M059J (cell line): Measurements from ENCODE around the gene SLC35F1. TPM values are rescaled to one million over a fixed set of nuclear protein-coding genes. Genes with fewer than 3 reads are reported as not detected.
A peak's percentile ranks its signal among the peaks of the same experiment; 100 is the strongest.

ENCODE experiments used
- DNase-seq: peaks from one replicate; pipeline ENCODE4 v3.0.0-alpha.2; 2012; ENCODE audit warnings: low read depth
- total RNA-seq: library from RNA; depleted of rRNA; stranded (reverse); fragments of >200 nt; shearing (Covaris generic); gene quantifications from 2 replicates; pipeline ENCODE4 v1.2.3, GENCODE V29; 2014

The SLC35F1 gene
- total RNA-seq, 1 experiment from 2014 or later, result 0.02 TPM

DNA sequence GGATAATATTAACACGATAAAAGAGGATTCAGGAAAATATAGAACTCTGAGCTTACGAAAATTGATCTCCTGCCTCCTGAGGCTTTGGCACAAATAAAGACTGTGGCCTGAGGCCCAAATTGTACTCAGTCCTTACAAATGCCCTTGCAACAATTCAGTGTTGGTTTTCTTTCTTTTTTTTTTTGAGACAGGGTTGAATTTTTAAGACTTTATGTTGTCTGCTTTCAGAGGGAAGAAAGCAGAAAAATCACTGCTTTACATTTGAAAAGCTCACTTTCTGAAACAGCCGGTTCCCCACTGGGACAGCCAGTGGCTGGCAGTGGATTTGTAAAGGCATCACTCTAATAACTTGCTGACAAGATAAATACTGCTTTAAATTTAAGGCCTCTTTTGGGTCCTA is 290.5 kb downstream of the SLC35F1 start:
- DNase-seq, result no peak

DNA sequence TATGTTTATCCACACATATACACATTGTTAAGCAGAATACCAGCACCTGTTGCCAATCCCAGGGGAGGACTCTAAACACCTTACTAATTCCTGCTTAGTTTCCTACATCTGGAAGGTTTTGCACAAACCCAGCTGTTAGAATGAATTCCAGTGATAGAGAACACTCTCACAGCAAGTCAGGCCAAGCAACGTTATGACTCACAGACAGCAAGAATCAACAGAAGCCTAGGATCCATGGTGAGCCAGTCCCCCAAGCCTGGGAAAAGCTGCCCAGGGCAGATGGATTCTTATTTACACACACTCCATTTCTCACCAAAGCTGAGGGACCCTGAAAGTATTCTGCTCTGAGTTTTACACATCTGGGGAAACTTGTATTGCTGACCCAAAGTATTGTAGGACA is 291.7 kb downstream of the SLC35F1 start:
- DNase-seq, result no peak

DNA sequence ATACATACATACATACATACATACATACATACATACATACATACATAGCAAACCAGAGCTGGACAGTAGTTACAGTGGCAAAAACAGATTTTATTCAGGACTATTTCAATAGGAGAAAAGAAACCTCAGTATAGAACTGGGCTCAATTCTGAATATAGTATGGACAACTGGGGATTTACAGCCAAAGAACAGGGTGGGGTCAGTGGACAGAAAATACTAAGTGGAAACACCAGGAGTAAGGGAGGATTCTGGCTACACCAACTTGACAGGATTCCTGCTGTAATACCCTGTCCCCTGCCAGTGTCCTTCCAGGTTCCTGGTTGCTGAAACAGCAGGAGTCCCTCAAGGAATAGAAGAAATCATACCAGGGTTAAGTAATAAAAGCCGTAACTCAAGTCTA is 293.1 kb downstream of the SLC35F1 start:
- no peak for DNase-seq

DNA sequence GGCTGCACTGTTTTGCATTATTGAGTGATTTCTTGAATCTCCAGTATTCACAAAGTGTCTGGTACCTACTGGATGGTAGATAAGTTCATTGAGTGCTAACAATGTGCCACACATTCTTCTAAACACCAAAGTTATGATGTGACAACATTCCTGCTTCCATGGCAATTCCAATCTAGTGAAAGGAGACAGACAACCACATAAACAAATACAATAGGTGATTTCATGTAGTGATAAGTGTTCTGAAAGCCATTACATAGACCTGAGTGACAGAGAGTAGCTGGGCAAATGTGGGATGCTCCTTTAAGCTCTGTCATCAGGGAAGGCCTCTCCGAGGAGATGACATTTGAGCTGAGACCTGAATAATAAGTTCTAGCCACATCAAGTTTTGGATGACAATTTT is 295.5 kb downstream of the SLC35F1 start:
- DNase-seq, result no peak

DNA sequence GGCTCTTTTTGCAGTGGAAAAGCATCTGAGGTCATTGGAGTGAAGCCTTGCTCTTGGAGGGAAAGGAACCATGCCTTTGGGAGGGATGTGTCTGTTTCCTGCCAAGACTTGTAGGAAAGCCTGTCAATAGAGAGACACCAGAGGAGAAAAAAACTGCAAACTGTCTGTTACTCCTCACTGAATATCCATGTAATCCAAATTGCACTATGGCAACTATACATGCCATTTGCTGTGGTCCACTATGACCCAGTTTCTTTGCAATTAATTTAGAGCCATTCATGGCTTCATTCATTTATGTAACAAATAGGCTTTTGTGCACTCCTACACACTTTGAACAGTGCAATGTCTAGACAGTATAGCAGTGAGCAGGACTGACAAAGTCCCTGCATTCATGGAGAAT is 296.5 kb downstream of the SLC35F1 start:
- DNase-seq, result no peak

DNA sequence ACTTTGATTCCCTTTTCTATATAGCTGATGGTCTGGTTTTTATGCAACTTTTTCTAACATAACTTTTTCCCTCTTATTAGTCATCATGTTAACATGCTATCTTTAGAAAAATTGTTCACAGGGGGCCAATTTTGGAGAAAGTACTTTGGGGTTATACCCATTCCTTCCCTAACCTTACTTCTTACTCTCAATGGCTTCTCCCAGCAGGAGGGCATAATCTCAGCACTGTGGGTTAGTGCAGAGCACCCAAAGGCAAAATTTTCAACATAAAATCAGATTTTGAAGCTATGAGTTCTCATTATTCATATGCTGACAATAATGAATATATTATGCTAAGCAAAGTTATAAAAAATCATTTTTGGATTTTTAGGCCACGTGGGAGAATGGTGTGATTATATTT is 299.2 kb downstream of the SLC35F1 start:
- DNase-seq, result no peak

DNA sequence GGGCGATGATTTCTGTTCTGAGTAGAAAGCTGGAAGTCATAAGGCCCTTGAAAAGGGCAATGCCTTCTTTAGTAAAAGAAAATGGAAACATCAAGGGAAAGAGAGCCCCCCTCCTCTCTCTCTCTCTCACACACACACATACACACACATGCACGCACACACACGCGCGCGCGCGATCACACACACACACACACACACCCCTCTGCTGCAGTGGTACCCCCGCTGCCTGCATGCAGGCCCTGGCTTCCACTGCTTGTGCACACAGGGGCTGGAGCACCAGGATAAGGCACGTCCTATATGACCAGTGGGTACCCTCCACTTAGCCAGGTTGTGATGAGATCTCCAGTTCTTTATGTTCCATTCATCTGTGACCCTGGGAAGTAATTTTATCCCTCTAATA is 300.9 kb downstream of the SLC35F1 start:
- DNase-seq, result no peak

DNA sequence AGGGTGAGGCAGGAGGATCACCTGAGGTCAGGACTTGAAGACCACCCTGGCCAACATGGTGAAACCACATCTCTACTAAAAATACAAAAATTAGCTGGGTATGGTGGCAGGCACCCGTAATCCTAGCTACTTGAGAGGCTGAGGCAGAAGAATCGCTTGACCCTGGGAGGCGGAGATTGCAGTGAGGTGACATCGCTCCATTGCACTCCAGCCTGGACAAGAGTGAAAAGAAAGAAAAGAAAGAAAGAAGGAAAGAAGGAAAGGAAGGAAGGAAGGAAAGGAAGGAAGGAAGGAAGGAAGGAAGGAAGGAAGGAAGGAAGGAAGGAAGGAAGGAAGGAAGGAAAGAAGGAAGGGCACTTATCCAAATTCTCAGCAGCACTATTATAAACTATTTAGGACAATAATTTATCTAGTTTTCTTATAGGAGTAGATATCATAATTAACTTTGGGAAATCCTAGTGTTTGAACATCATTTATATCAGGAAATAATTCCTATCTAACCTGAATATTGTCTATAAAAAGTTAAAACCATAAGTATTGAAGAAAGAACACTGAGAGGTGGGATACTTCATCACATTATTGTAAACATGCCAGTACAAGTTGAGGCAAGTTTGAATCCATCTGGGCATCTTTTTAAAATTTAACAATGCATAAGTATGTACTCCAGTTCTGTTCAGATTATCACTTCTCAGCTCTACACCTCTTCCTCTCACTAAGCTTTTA is 305.5 kb downstream of the SLC35F1 start:
- DNase-seq, result no peak

DNA sequence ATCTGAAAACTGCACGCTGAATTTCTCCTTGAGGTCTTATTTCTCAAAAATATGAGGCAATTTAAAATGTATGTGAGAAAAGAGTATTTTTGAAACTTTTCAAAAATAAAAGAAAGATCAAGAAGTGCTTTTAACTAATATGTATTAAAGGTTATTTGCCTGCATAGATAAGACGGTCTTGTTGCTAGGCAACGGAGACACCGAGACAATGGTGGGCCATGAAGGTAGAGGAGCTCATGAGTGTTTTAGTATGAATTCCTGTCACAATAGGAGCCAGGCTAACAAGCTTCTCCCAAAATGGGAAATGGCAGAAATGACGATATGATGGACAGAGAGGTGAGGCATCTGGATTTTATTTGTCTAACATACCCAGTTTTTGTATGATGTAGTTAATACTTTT is 308.2 kb downstream of the SLC35F1 start:
- DNase-seq, result no peak

DNA sequence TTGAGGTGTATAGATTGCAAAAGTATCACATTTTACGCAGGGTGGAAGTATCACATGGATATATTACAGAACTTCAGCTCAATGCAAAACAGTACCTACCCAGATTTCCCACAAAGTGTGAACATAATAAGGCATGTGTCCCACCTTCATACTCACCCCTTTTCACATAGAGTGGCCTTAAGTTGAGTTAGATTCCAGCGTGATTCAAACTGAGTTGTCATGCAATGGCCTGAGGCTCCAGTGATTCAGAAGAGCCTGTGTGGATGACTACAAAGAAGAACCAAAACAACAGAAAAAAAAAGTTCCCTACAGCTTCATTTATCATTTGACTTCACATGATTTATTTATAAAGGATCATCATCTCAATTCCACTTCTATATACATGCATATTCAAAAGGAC is 309.7 kb downstream of the SLC35F1 start:
- peak; percentile 43 for DNase-seq

DNA sequence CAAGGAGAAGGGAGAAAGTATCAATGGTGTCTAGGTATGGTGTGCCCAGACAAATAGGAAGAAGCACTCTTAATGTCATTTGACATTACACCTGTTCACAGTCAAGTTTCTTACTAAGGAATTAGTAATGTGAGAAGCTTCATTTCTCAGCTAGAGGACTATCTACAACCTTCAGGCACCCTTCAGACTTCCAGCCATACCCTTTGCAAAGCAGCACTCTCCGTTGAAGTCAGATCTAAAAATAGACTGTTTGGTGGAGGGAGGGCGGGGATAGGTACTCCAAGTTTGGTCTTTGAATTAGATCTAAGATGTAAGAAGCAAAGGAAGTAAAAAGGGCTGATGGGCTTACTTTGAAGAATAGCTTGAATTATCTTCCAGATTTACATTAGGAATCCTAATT is 311.1 kb downstream of the SLC35F1 start:
- no peak for DNase-seq

DNA sequence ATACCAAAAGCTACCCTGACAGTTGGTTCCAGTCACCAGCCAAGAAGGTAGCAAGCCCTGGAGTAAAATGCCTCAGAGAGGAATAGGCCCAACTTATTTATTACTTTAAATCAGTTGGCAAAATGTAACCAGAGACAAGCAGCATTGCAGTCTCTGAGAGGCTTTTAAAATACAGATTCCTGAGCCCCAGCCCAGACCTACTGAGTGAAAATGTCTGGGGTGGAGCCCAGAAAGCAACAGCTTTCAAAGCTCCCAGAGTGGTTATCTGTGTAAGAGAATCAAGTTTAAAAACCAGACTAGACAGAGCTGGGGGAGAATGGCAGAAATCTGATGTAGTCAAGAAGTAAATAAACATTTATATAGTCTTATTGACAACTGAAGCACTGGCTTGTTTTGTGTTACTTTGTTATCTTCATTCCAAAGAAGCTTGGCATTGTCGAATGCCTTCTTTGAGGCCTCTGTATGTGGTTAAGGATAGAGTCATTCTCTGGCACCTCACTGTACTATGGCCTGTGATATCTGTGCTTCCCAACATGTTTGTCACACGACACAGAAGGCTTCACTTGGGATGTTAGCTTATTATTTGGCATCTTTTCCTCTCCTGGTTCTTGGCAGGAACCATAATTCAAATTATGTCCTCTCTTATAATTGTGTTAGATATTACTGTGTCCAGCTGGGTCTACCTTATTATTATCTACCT is 313.5 kb downstream of the SLC35F1 start:
- DNase-seq, result no peak

DNA sequence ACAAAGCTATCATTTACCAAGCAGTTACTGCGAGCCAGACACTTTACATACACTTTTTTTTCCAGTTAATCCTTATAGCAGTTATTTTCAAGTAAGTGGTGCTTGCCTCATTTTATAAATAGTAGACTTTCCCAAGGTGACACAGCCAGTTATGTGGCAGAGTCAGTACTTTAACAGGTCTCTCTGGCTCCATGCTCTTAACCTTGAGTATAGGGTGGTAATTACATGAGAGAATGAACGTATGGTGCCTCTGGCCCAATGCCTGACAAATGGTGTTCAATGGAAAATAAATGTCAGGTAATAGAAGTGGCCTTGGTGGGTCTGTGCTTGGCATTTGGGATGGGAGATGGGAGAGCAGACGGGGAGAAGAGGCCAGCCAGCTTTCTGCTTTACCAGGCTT is 316.3 kb downstream of the SLC35F1 start:
- no peak for DNase-seq

DNA sequence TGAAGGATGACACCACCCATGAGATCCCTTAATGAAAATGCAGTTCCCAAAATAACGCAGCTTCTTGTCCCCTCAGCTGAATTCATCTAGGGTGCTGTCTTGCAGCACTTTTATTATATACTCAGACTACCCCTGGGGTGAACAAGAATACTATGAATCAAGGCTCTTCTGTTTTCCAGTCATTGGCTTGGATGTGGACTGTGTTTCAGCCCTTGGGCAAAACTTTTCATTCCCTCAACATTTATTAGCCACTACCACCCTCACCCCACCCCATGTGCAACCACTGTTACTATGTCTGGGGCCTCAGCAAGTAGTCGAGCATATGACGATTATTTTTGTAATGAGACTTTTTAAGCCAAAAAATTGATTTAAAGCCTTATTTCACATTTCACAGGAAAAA is 321.8 kb downstream of the SLC35F1 start:
- no peak for DNase-seq

DNA sequence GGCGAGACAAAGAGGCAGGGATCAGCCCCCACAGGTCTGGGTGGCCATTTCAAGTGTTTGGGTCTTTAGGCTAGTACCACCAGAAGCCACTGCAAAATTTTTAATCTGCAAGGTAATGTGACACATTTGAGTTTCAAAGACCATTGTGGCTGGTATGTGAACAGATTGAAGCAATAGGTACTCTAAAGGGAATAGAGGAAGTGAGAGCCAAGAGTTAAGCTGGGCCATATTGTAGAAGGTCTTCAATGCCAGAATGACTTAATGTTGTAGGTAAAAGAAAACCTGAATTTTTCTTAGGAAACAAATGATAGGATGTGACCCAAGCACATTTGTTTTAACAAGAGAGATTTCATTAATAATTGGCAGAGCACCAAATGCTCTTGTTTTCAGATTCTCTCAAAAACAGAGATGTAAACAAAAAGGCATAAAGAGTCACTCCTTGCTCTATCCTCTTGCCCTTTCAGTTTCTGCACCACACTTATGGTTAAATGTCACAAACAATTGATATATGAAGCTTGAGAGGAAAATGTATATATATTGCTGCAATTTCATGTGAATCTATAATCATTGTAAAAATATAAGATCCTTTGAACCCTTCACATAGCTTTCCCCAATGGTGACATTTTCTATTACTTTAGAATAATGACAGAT is 333.9 kb downstream of the SLC35F1 start:
- no peak for DNase-seq

DNA sequence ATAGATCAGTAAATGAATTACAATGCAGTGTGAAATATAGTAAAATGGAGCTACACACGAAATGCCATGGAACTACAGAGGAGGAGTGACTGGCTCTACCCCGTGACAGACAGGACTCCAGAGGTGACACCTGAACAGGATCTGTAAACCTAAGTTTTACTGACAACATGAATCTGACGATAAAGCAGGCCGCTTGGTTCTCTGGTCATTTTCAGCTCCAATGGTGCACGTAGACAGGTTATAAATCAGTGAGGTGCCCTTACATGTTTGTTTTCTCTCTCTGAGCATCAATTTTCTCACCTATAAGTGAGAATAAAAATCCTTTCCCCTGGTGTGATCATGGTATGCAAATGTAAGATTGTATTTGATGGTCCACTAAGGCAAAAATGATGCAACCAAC is 339.3 kb downstream of the SLC35F1 start:
- no peak for DNase-seq

DNA sequence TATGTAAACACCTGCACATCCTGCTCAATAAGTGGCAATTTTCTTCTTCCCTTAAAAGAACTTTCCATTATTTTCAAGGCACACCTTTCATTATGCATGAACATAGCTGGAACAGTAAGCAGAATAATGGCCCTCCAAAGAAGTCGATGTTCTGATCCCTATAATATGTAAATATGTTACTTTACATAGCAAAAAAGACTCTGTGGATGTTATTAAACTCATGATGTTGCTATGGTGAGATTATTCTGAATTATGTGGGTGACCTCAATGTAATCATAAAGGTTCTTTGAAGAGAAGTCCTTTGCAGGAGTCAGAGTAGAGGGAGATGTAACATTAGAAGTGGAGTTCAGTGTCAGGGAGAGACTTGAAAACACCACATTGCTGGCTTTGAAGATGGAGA is 341.1 kb downstream of the SLC35F1 start:
- no peak for DNase-seq

DNA sequence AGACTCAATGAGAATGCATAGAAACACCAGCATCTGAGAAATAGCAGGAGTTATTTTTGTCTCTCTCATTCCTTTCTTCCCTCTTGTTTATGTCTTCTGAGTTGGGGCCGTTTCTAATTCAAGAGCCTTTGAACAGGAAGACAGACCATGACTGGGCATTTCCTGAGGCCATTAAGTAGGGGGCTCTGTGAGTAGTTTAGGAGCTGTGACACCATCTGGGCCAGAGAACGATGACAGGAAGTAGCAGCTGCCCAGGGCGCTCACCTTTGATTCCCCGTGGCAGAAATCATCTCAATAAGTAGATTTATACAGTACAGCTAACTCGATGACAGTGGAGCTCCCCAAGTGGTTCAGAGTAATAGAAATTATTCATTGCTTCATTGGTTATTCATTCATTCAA is 342.6 kb downstream of the SLC35F1 start:
- peak; percentile 13 for DNase-seq

DNA sequence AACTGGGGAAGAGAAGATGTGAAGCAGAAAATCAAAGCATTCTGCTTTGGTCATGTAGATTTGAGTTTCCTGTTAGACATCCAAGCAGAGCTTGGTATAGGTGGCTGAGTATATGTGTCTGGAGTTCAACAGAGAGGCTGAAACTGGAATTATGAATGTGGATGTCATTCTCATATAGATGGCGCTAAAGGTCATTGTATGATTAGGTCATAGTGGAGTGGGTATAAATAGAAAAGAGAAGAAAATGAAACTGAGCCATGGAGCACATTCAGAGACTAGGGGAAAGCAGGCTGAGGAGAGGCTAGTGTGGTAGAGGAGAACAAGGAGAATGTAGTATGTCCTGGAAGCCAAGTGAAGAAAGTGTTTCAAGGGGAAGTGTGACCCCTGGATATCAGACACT is 345.4 kb downstream of the SLC35F1 start:
- DNase-seq, result peak; percentile 1

DNA sequence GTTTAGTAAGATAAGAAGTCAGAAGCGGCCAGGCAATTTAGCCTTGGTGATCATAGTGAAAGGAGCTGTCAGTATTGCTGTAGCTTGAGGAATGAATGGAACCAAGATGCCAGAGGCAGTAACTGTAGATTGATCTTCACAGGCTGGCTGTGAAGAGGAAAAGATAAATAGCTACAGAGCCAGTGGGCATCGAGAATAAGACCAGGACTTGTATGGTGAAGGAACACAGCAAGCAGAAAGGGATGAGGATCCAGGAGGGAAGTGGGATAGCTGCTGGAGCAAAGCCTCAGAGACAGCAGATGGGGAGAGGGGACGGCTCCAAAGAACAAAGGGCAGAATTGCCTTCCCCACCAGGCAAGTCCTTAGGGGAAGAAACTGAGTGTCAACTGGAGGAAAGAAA is 346.7 kb downstream of the SLC35F1 start:
- DNase-seq, result no peak

DNA sequence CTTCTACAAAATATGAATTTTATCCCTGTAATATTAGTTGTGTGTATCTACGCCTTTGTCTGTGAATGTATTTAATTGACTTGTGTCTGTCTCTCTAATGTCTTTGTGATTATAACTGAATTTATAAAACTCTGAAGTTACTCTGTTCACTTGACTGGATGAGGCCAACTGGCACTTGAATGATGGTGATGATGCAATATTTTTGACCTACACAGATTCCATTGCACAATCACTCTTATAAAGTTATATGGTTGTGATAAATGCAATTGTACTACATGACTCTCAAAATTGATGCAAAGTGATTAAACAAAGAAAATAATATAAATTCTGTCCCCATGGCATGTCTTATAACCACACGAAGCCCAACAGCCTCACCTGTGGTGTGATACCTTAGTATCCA is 353.8 kb downstream of the SLC35F1 start:
- no peak for DNase-seq

DNA sequence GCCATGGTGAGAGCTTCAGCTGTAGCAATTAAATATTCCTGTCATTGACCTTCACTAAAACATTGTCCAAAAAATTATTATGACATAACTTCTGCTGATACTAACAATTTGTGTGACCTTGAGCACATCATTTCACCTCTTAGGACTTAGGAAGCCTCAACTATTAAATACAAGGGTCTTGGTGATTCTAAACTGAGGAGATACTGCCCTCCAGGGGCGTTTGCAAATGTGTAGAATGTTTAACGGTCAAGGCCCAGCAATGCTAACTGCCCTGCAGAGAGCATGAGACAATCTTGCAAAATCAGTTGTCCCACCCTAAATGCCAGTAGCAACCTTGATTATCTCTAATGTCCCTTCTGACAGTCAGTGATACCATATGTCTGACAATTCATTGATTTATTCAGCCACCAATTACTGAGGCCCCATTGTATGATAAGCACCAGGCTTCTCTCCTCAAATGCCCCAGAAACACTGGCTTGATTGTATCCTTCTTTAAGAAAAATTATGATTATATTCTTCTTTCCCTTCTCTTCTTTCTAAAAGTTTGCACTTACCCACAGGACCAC is 356.9 kb downstream of the SLC35F1 start:
- no peak for DNase-seq

DNA sequence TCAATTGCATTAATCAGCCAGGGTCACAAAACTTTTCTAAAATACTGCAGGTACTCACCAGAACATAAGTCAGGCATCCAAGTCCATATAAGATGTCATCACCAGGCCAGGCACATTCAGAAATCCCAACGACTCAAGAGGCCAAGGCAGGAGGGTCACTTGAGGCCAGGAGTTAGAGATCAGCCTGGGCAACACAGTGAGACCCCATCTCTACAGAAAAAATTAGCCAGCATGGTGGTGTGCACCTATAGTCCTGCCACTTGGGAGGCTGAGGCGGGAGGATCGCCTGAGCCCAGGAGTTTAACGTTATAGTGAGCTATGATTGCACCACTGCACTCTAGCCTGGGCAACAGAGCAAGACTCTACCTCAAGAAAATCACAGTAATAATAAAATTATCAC is 362.6 kb downstream of the SLC35F1 start:
- DNase-seq, result no peak
